DND-41 (cell line): ENCODE data around the gene EIF4EBP2.

Experiments
- EZH2 ChIP-seq: IDR thresholded peaks from 3 replicates; pipeline ENCODE4 v1.6.1; 2012; ENCODE audit warnings: borderline replicate concordance, low read depth, mild to moderate bottlenecking, moderate library complexity, low read length, inconsistent platforms; ENCODE audit not compliant: severe bottlenecking
- TF ChIP-seq, protein P1 (sequence below): IDR thresholded peaks from 2 replicates; pipeline ENCODE4 v1.5.1; 2012; ENCODE audit warnings: borderline replicate concordance, low read length, moderate library complexity, mild to moderate bottlenecking; ENCODE audit not compliant: poor library complexity, severe bottlenecking; ENCODE audit errors: extremely low read depth

DNA sequence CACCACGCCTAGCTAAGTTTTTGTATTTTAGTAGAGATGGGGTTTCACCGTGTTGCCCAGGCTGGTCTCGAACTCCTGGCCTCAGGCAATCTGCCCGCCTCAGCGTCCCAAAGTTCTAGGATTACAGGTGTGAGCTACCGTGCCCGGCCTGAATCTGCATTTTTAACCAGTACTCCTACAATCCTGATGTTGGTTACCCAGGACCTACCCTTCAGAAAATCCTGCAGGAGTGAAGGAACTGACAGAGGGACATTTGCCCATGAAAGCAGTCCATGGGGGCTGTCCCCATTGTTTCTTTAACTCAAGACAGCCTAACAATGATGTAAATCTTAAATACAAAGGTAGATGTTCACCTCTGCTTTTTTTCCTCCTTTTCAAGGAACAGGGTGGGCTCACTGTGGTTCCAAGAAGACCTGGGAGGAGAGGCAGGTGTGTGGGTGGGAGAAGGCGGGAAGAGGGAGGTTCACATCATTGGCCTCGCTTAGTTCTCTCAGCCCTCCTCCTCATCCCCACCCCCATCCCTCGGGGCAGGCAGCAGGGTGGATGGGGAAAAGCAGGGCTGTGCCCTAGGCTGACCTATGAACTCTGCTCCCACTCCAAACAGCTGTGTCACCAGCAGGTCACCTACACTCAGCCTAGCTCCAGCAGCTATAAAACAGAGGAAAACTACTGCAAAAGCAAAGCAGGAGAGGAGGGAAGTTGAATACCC lies 35.0 kb upstream of the EIF4EBP2 start:
- TF ChIP-seq, protein P1, sequence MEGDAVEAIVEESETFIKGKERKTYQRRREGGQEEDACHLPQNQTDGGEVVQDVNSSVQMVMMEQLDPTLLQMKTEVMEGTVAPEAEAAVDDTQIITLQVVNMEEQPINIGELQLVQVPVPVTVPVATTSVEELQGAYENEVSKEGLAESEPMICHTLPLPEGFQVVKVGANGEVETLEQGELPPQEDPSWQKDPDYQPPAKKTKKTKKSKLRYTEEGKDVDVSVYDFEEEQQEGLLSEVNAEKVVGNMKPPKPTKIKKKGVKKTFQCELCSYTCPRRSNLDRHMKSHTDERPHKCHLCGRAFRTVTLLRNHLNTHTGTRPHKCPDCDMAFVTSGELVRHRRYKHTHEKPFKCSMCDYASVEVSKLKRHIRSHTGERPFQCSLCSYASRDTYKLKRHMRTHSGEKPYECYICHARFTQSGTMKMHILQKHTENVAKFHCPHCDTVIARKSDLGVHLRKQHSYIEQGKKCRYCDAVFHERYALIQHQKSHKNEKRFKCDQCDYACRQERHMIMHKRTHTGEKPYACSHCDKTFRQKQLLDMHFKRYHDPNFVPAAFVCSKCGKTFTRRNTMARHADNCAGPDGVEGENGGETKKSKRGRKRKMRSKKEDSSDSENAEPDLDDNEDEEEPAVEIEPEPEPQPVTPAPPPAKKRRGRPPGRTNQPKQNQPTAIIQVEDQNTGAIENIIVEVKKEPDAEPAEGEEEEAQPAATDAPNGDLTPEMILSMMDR: no peak
- TF ChIP-seq EZH2: no peak
